ENCODE results near the gene CLEC4F. TPM values are rescaled to one million over a fixed set of nuclear protein-coding genes. Genes with fewer than 3 reads are reported as not detected.

CLEC4F gene
- total RNA-seq, 4 donors from 2014 or later: 0.67 to 32.2 TPM; not detected in 2

GRCh38 chr2:70852824-70853223 is 32.4 kb upstream of the CLEC4F start:
- no peaks in the 10 kb centered on the region for H3K36me3 ChIP-seq
- H3K4me3 ChIP-seq: no peak overlapping the region
- no peak for TF ChIP-seq CTCF (IDR thresholded peaks at IDR 0.05)
- TF ChIP-seq POLR2A (IDR thresholded peaks at IDR 0.05): no peak
- no peak overlapping the region for H3K27ac ChIP-seq
- H3K9me3 ChIP-seq: no peaks in the 10 kb centered on the region
- H3K4me1 ChIP-seq: no peaks in the 10 kb centered on the region
- no peak for DNase-seq
- H3K27me3 ChIP-seq: no peaks in the 10 kb centered on the region

- Histone ChIP-seq H3K4me1 (no peaks in the 10 kb centered on the region), H3K4me3 (no peak overlapping the region), H3K36me3 (no peaks in the 10 kb centered on the region), H3K27ac (no peak overlapping the region), H3K9me3 (no peaks in the 10 kb centered on the region), H3K27me3 (no peaks in the 10 kb centered on the region)
- TF ChIP-seq CTCF (IDR thresholded peaks at IDR 0.05) (no peak), POLR2A (IDR thresholded peaks at IDR 0.05) (no peak)
- DNase-seq: no peak
Observed at GRCh38 chr2:70851704-70852103, 31.3 kb upstream of the CLEC4F start.

GRCh38 chr2:70850925-70851324 is 30.5 kb upstream of the CLEC4F start:
- no peaks in the 10 kb centered on the region for H3K9me3 ChIP-seq
- H3K4me1 ChIP-seq: no peaks in the 10 kb centered on the region
- H3K4me3 ChIP-seq: no peak overlapping the region
- TF ChIP-seq POLR2A (IDR thresholded peaks at IDR 0.05): no peak
- no peak for TF ChIP-seq CTCF (IDR thresholded peaks at IDR 0.05)
- DNase-seq: no peak
- H3K36me3 ChIP-seq: no peaks in the 10 kb centered on the region
- no peaks in the 10 kb centered on the region for H3K27me3 ChIP-seq
- no peak overlapping the region for H3K27ac ChIP-seq

GRCh38 chr2:70842401-70842800 is 22.0 kb upstream of the CLEC4F start:
- H3K36me3 ChIP-seq: no peaks in the 10 kb centered on the region
- H3K4me1 ChIP-seq: no peaks in the 10 kb centered on the region
- H3K4me3 ChIP-seq: no peak overlapping the region
- TF ChIP-seq POLR2A (IDR thresholded peaks at IDR 0.05) (no peak), CTCF (IDR thresholded peaks at IDR 0.05) (no peak)
- no peaks in the 10 kb centered on the region for H3K9me3 ChIP-seq
- DNase-seq: no peak
- no peak overlapping the region for H3K27ac ChIP-seq
- H3K27me3 ChIP-seq: no peaks in the 10 kb centered on the region

- no peak overlapping the region for H3K27ac ChIP-seq
- no peak overlapping the region for H3K4me3 ChIP-seq
- no peak for TF ChIP-seq CTCF (IDR thresholded peaks at IDR 0.05)
- H3K36me3 ChIP-seq: no peaks in the 10 kb centered on the region
- H3K4me1 ChIP-seq: no peaks in the 10 kb centered on the region
- DNase-seq: no peak
- H3K27me3 ChIP-seq: no peaks in the 10 kb centered on the region
- no peaks in the 10 kb centered on the region for H3K9me3 ChIP-seq
Observed at GRCh38 chr2:70837980-70838925, 17.9 kb upstream of the CLEC4F start.

Data from Peyer's patch (tissue), 4 donors.